Measurements from ENCODE around the gene RHOBTB3. TPM values are rescaled to one million over a fixed set of nuclear protein-coding genes. Genes with fewer than 3 reads are reported as not detected.

RHOBTB3 gene
- total and polyA plus RNA-seq, 4 donors = 12.9 to 150 (median 30.6) TPM

- DNase-seq (peak in 1 of 3 donors; percentile 7), ATAC-seq (ENCODE audit: insufficient read depth, low FRiP score) (no peak)
- Histone ChIP-seq H3K9ac (ENCODE audit: insufficient read depth in 1 of 2, low read length in 2 of 2) (no peak overlapping the region), H3K36me3 (ENCODE audit: control insufficient read depth in 4 of 4, insufficient read depth in 4 of 4, low read length in 4 of 4) (peaks cover 0 to 3% (median under 1%) of the 10 kb centered on the region in 4 donors), H3K27ac (ENCODE audit: low read depth in 1 of 2, low read length in 1 of 2) (peak overlapping the region in 1 of 2 donors; percentile 73), H3K27me3 (ENCODE audit: control insufficient read depth in 3 of 3, insufficient read depth in 3 of 3, low read length in 2 of 3) (no peaks in the 10 kb centered on the region), H3K9me3 (ENCODE audit: control insufficient read depth in 4 of 4, insufficient read depth in 3 of 4, low read length in 3 of 4) (peaks cover 0 to 3% (median 0%) of the 10 kb centered on the region in 4 donors), H3K4me1 (ENCODE audit: control insufficient read depth in 5 of 5, insufficient read depth in 5 of 5, low read length in 5 of 5) (peaks cover 2 to 74% (median 20%) of the 10 kb centered on the region in 5 donors), H3K4me3 (no peak overlapping the region)
- 83 to 85% methylated on average over 9 of the region's 9 CpGs for WGBS, 2 donors
- no peak for TF ChIP-seq CTCF (IDR thresholded peaks at IDR 0.05; ENCODE audit: control extremely low read depth, extremely low read depth)
Observed at GRCh38 chr5:95733107-95733665, 2.0 kb downstream of the RHOBTB3 start.

- H3K9ac ChIP-seq (ENCODE audit: insufficient read depth in 1 of 2, low read length in 2 of 2) = no peak overlapping the region
- TF ChIP-seq CTCF (IDR thresholded peaks at IDR 0.05; ENCODE audit: control extremely low read depth, extremely low read depth) = no peak
Observed at GRCh38 chr5:95734187-95734586, 3.1 kb downstream of the RHOBTB3 start.

GRCh38 chr5:95734906-95735305 lies 3.8 kb downstream of the RHOBTB3 start:
- H3K27me3 ChIP-seq (ENCODE audit: control insufficient read depth in 3 of 3, insufficient read depth in 3 of 3, low read length in 2 of 3) = no peaks in the 10 kb centered on the region
- DNase-seq (peak; percentile 66 to 94 (median 88)), ATAC-seq (ENCODE audit: insufficient read depth, low FRiP score) (no peak)

More at GRCh38 chr5:95734187-95734586, 3.1 kb downstream of the RHOBTB3 start:
- Histone ChIP-seq H3K27ac (ENCODE audit: low read depth in 1 of 2, low read length in 1 of 2) (peak overlapping the region in 1 of 2 donors; percentile 69), H3K36me3 (ENCODE audit: control insufficient read depth in 4 of 4, insufficient read depth in 4 of 4, low read length in 4 of 4) (peaks cover 0 to 10% (median 3%) of the 10 kb centered on the region in 4 donors), H3K4me3 (no peak overlapping the region), H3K27me3 (ENCODE audit: control insufficient read depth in 3 of 3, insufficient read depth in 3 of 3, low read length in 2 of 3) (no peaks in the 10 kb centered on the region), H3K4me1 (ENCODE audit: control insufficient read depth in 5 of 5, insufficient read depth in 5 of 5, low read length in 5 of 5) (peaks cover 3 to 64% (median 15%) of the 10 kb centered on the region in 5 donors), H3K9me3 (ENCODE audit: control insufficient read depth in 4 of 4, insufficient read depth in 3 of 4, low read length in 3 of 4) (peaks cover 0 to 3% (median 0%) of the 10 kb centered on the region in 4 donors)
- ATAC-seq (ENCODE audit: insufficient read depth, low FRiP score) = no peak
- DNase-seq = peak in 2 of 3 donors; percentile 44 to 52
- 42 to 63% methylated on average over 2 of the region's 2 CpGs for WGBS, 2 donors

More at GRCh38 chr5:95734906-95735305, 3.8 kb downstream of the RHOBTB3 start:
- Histone ChIP-seq H3K9ac (ENCODE audit: insufficient read depth in 1 of 2, low read length in 2 of 2) (peak overlapping the region in 1 of 2 donors; percentile 15), H3K27ac (ENCODE audit: low read depth in 1 of 2, low read length in 1 of 2) (peak overlapping the region in 1 of 2 donors; percentile 33), H3K9me3 (ENCODE audit: control insufficient read depth in 4 of 4, insufficient read depth in 3 of 4, low read length in 3 of 4) (peaks cover 0 to 3% (median 0%) of the 10 kb centered on the region in 4 donors), H3K36me3 (ENCODE audit: control insufficient read depth in 4 of 4, insufficient read depth in 4 of 4, low read length in 4 of 4) (peaks cover 0 to 10% (median 4%) of the 10 kb centered on the region in 4 donors), H3K4me1 (ENCODE audit: control insufficient read depth in 5 of 5, insufficient read depth in 5 of 5, low read length in 5 of 5) (peaks cover 3 to 58% (median 15%) of the 10 kb centered on the region in 5 donors), H3K4me3 (no peak overlapping the region)
- no peak for TF ChIP-seq CTCF (IDR thresholded peaks at IDR 0.05; ENCODE audit: control extremely low read depth, extremely low read depth)
- whole genome bisulfite sequencing, 2 donors = 53 to 71% methylated on average over 2 of the region's 2 CpGs
